T-helper 1 cell treated with Interleukin-12 subunit alpha and Interleukin-12 subunit beta and Interleukin-4 antibody, amounts not matched to agents 30 ng/mL and 1 ng/mL, for 36 hours (primary cell): ENCODE data around the gene TNFSF10. TPM values are rescaled to one million over a fixed set of nuclear protein-coding genes. Genes with fewer than 3 reads are reported as not detected.

ENCODE experiments used
- intact Hi-C: fragments of 100-400 bp; cut with micrococcal nuclease; formaldehyde crosslinking; loops from one replicate; pipeline ENCODE4 v1.15.1; 2024
- total RNA-seq: library from RNA; stranded (reverse); gene quantifications from 2 replicates; pipeline ENCODE4 v1.2.3, GENCODE V29; 2022

The TNFSF10 gene
- total RNA-seq, 1 donor from 2014 or later: 362 TPM

DNA sequence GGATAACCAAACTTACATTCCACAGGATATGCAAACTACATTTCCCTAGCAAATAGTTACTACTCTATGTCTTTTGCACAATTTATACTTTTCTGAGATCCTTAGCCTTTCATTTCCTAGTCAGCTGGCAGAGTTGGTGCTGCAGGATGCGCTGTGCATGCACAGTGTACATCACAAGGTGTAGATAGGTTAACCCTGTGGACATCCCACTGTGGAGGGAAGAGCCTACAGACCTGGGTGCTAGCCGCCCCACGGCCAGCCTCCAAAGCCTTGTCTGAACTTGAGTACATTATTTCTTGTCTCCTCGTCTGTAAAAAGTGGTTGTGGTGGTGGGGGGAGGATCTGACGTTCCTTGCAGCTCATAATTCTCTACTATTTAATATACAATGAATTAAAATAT is 3.5 kb downstream of the TNFSF10 start:
- intact Hi-C loops: loop anchor here (5.0 to 10.0 kb wide), 5 partner anchors 385 to 1612 kb away; partner anchors contain the start of genes EIF5A2 and TNIK

GRCh38 chr3:172518929-172519640 is 4.1 kb downstream of the TNFSF10 start:
- intact Hi-C loops: loop anchor here (1.0 to 10.0 kb wide), 6 partner anchors 29 to 1612 kb away; partner anchors contain the start of gene EIF5A2

GRCh38 chr3:172517859-172518466 is 5.3 kb downstream of the TNFSF10 start:
- intact Hi-C loops: loop anchor here (1.0 to 10.0 kb wide), 10 partner anchors 13 to 1611 kb away; partner anchors contain the start of gene EIF5A2

DNA sequence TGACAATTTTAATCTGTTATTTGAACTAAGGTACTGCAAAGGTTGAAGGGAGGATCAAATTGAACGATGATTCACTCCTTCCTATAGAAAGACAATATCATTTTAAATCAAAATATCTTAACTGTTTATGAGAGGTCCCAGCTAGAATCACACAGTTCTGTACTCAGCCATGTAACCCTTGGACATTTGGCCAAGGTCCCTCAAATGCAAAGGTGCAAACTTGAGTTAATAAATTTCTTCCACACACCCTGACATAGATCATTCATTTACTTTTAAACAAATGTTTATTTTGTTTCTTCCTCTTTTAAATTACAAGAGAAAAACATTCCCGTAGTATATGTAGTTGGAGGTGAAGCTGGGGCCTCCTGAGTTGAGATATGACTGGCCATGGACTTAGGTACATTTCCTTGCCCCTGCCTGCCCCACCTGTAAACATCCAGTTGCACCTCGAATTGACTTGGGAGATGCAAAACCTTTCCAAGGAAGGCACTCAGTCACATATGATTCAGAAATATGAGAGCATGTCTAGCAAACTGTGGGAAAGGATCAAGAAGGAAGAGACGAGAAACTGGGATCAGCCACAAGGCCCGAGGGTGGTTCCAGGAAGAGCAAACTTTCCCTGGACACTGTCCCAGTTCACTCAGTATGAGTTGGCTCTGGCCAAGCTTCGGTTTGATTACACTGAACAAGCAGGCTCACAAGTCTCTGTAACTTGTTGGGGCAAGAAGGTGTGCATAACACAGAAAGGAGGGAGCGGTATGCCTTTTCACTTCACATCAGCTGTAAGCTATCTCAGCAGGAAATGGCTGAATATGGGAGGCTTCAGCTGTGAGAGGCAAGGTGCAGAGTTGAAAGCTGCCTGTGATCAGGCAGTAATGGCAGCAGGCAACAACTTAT is 6.7 kb downstream of the TNFSF10 start:
- intact Hi-C loops: loop anchor here (1.0 to 10.0 kb wide), 8 partner anchors 14 to 1609 kb away; partner anchors contain the start of gene EIF5A2

DNA sequence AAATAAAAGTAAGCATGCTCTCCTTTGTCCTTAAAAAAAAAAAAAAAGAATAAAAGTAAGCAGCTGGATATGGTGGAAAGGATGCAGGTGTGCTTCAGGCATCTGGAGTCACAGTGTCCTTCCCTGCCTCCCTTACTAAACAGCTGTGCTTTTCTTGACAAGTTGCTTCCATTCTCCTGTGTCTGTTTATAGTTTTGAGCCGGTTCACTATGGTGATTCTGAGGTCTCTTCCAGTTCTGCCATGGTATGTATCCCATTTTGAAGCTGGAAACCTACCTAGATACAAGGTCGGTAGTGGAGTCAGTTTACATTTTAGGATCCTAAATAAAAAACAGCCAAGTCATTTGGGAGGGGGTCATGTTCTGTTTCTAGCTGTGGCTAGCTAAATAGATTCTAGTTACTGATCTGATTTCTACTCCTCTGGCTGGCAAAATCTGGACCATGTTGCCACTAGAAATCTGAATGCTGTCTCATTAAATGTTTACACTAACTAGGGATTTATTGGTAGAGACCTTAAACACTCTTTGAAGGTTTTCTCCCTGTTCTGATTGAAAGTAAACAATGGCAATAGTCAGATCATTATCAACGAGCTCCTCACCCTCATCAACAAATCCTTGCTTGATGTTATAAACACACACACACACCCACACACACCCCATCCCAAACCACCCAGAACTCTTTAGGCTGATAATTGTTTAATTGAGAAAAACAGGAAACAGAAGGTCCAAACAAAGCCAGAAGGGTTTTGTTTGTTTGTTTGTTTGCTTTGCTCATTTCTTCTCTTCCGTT is 7.9 kb downstream of the TNFSF10 start:
- intact Hi-C loops: loop anchor here (5.0 to 10.0 kb wide), 4 partner anchors 381 to 1608 kb away; partner anchors contain the start of gene EIF5A2

GRCh38 chr3:172514678-172515077 is 8.6 kb downstream of the TNFSF10 start:
- intact Hi-C loops: loop anchor here (5.0 to 10.0 kb wide), 4 partner anchors 380 to 1607 kb away; partner anchors contain the start of gene EIF5A2

- intact Hi-C loops: loop anchor here (1.0 to 10.0 kb wide), 7 partner anchors 10 to 1249 kb away; partner anchors contain the start of gene TNFSF10
These were observed 9.7 kb downstream of the TNFSF10 start for GRCh38 chr3:172513488-172513887.

DNA sequence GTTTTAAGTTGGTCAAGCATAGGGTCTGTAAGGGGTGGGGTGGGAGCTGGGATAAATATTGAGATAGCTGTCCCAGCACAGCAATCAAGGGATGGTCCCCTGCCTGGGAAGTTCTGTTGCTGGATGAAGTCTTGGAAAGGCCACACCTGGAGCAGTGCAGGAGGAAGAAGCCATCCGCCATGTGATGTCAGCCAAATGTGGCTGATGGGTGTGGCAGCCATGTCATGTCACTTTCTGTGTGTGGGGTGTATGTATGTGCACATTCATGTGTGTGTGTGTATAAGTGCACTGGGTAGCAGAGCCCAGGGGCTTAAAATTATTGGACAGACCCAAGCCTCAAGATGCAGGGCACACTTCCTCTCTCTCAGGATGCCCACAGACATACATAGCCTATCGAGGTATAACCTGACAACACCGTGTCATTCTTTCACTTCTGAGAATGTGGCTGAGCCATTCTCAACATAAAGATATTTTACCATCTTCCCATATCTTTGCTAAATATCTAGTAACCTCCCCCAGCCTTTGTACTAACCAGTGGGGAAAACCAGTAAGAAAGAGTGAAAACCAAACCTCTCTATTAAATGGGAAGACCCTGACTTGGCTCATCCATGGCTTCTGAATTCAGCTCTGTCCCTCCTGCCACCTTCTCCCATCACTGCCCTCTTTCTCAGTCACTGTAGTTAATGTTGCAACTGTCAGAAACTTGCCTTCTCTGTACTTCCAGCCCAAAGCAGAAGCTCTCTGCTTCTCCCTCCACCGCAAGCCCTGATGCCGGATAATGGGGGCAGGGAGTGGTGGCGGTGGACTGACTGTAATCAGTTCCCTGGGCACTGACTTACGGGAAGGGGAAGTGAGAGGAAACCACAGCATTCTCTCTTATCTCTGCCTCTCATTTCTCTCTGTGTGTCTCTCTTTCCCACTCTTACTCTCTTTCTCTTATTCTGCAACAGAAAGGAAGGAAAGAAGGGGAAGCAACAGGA is 11.2 kb downstream of the TNFSF10 start:
- intact Hi-C loops: loop anchor here (1.0 to 10.0 kb wide), 9 partner anchors 9 to 1247 kb away; partner anchors contain the start of gene ECT2

GRCh38 chr3:172506094-172506493 is 17.1 kb downstream of the TNFSF10 start:
- intact Hi-C loops: no loop called here

DNA sequence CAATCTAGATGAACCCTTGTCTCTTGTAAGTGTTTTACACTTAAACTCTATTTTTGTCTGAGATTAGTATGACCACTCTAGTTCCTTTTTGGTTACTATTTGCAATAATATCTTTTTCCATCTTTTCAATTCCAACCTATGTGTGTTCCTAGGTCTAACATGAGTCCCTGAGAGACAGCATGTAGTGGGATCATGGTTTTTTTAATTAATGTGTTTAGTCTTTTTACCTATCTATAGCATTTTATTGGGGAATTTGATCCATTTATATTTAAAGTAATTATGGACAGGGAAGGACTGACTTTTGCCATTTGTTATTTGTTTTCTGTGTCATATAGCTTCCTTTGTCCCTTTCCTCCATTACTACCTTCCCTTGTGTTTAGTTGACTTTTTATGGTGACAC is 21.7 kb downstream of the TNFSF10 start:
- intact Hi-C loops: no loop called here

DNA sequence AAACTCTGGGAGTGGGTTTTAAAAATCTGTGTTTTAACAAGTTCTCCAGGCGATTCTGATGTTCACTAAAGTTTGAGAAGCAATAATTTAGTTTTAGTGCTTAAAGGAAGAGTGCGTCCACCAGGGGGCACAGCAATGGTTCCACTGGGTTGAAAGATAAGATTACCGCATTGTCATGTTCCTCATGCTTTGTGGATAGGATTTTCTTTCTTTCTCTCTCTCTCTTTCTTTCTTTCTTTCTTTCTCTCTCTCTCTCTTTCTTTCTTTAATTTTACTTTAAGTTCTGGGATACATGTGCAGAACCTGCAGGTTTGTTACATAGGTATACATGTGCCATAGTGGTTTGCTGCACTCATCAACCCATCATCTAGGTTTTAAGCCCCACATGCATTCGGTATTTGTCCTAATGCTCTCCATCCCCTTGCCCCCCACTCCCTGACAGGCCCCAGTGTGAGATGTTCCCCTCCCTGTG is 33.0 kb downstream of the TNFSF10 start:
- intact Hi-C loops: loop anchor here (1.0 to 2.0 kb wide), 8 partner anchors 13 to 176 kb away; no protein-coding TSS in a partner anchor

DNA sequence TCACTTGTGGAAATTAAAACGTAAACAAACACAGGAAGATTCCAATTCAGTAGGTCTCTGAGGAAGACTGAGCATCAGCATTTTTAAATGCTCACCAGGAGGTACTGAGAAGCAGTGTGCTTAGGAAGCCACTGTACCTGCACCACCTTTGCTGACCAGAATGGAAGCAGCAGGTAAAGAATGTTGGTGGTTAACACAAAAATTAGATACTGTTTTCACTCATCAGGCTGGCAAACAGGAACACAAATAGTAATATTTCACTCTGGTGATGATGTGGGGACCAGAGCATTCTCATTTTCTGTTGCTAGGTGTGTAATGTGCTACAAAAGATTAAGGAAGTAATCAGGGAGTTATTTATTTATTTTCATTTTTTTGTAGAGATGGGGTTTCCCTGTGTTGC is 45.1 kb downstream of the TNFSF10 start:
- intact Hi-C loops: loop anchor here (5.0 to 10.0 kb wide), 2 partner anchors 441 to 1573 kb away; partner anchors contain the start of genes EIF5A2 and FNDC3B

DNA sequence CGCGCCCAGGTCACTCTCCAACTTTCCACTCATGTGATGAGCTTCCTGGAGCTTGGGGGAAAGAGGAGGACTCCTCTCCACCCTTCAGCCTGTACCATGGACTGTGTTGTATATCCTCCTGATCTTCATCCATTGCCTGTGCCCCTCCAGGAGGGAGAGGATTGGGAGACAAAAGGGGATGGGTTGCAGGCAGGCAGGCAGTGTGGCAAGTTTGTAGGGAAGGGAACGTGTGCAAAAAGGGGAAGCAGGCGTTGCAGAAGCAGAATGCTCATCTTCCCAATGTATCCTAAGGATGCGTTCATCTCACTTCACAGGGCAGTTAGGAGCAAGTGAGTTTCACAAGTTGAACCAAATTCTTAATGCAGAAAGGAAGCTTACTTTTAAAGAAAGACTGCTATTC is 46.9 kb downstream of the TNFSF10 start:
- intact Hi-C loops: loop anchor here (5.0 to 10.0 kb wide), 2 partner anchors 439 to 1572 kb away; partner anchors contain the start of genes EIF5A2 and FNDC3B

DNA sequence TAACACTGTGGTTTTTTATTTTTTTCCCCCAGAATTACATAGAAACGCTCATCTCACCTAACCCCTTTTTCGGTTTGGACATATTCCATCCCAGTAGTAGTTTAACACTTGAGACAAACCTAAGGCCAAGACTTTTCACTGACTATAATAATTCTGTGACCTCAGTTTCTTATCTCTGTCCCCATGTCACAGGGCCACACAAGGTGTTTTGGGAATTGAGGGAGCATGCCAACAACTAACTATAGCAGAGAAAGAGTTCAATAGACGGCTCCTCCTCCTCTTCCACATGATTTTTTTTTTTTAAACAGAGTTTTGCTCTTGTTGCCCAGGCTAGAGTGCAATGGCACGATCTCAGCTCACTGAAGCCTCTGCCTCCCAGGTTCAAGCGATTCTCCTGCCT is 47.5 kb downstream of the TNFSF10 start:
- intact Hi-C loops: loop anchor here (5.0 to 10.0 kb wide), 2 partner anchors 438 to 1571 kb away; partner anchors contain the start of genes EIF5A2 and FNDC3B

DNA sequence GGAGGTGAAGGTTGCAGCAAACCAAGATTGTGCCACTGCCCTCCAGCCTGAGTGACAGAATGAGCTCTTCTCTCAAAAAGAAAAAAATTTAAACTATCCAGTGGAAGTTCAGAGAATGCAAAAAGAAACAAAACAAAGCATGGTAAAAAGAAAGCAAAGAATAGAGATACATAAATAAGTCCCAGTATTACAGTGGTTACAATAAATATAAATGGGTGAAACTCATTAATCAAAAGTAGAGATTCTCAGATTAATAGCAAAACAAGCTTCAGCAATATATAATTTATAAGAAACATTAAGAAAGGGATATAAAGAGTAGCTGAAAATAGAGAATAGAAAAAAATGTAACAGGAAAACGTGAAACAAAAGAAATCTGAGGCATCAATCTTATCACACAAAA is 51.3 kb downstream of the TNFSF10 start:
- intact Hi-C loops: loop anchor here (10.0 kb wide), 1 partner anchor 1567 kb away; the partner anchor contains the start of gene EIF5A2

DNA sequence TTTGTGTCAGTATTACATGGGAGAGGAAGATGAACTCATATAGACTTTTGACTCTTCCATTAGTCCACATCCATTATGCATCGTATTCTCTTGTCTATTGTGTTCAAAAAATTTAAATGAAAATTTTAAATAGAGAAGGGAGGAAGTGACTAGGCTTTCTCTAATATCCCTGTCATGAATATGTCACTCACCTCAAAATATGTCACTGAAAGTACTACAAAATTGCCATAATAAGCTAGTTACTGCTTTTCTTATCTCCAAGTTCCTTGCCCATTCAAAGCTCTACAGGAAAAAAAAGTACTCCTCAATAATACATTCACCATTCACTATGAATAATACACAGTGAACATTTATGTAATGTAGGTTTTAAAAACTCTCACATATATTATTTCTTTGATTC is 52.6 kb downstream of the TNFSF10 start:
- intact Hi-C loops: loop anchor here (10.0 kb wide), 1 partner anchor 1566 kb away; the partner anchor contains the start of gene EIF5A2

DNA sequence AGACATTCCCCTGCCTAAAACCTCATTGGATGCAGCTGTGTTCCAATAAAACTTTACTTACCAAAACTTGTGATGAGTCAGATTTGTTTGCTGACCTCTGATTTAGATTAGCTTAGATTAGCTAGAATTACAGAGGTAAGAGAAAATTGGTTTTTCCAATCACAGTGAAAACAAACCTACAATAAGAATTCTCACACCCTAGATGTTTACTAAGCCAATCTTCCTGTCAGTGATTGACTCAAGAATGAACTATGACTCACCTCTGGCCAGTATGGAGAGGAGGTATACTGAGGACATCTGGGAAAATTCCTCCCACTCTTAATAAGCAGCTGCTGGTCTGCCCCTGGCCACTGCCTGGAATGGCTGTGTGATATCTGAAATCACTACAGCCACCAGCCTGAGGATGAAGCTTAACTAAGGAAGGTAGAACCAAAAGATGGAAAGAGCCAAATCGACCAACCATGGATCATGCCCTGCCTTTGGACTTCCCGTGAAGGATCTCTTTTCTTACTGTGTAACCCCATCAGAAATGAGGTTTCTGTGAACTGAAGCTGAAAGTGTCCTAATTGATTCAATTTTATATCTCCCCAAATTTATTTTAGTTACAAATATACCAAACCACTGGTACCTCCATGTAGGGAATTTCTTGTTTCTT is 55.9 kb downstream of the TNFSF10 start:
- intact Hi-C loops: loop anchor here (5.0 kb wide), 1 partner anchor 750 kb away; no protein-coding TSS in a partner anchor
